HepG2 (cell line): Measurements from ENCODE around the gene FRMD4A. TPM values are rescaled to one million over a fixed set of nuclear protein-coding genes. Genes with fewer than 3 reads are reported as not detected.

Experiments
- ATAC-seq: fragments of 200-7000 bp; cut with Tn5 transposase; 3 replicates; pipeline ENCODE4 v1.9.1; 2020; ENCODE audit warnings: mild to moderate bottlenecking, moderate library complexity
- BruUV-seq: library from RNA; stranded (reverse); fragments of 400-500 nt; replicated peaks from 2 replicates; lab custom pipeline; 2021; lab: Mats Ljungman, UMichigan
- CTCF ChIA-PET: fragments of 300-600 bp; formaldehyde crosslinking; extraction: SDS; loops from one replicate; lab custom pipeline; 2021; ENCODE audit warnings: low total read pairs, inconsistent platforms, low intra/inter-chr PET ratio; lab: Yijun Ruan, JAX
- POLR2A ChIA-PET: fragments of 350-600 bp; sonication (Branson Sonifier 250); formaldehyde crosslinking; loops from one replicate; lab custom pipeline; 2020; ENCODE audit warnings: antibody characterized with exemption, inconsistent platforms; lab: Yijun Ruan, JAX
- DNase-seq: peaks from one replicate; pipeline ENCODE4 v3.0.0-alpha.2; 2015; ENCODE audit warnings: low spot score
- FAIRE-seq: peaks from 3 replicates; lab custom pipeline; 2011; peaks lifted over from hg19 to GRCh38; lab: Jason Lieb, UNC
- H2AFZ ChIP-seq: one replicate; pipeline ENCODE4 v1.6.1; 2011; ENCODE audit warnings: low read length, inconsistent platforms
- H3K27ac ChIP-seq: fragments of 300-600 bp; 3 replicates; pipeline ENCODE4 v1.8.0; 2011; ENCODE audit warnings: mixed run types, mild to moderate bottlenecking, mixed read lengths, low read length, inconsistent platforms; ENCODE audit not compliant: insufficient read depth; ENCODE audit errors: extremely low read length
- H3K27me3 ChIP-seq, 2 experiments: fragments of 200-600 bp in 1 of 2; 2 replicates in 1 of 2; 3 replicates in 1 of 2; pipeline versions ENCODE4 v1.6.0 to v1.8.0; 2011; ENCODE audit warnings: low read length in 2 of 2, mild to moderate bottlenecking in 2 of 2, moderate library complexity in 2 of 2, inconsistent platforms in 1 of 2; ENCODE audit not compliant: insufficient read depth in 2 of 2, control insufficient read depth in 1 of 2
- H3K36me3 ChIP-seq, 2 experiments: fragments of 200-600 bp in 1 of 2; replicated peaks in 1 of 2; 2 replicates in 1 of 2; 3 replicates in 1 of 2; pipeline versions ENCODE4 v1.5.1 to v1.8.0; 2011; ENCODE audit warnings: low read length in 2 of 2, inconsistent platforms in 1 of 2; ENCODE audit not compliant: insufficient read depth in 2 of 2, control insufficient read depth in 1 of 2
- H3K4me1 ChIP-seq: 2 replicates; pipeline ENCODE4 v1.5.1; 2012; ENCODE audit warnings: low read length, inconsistent platforms; ENCODE audit not compliant: insufficient read depth
- H3K4me2 ChIP-seq: 2 replicates; pipeline ENCODE4 v1.6.0; 2011; ENCODE audit warnings: low read depth, low read length, inconsistent platforms
- H3K4me3 ChIP-seq, 3 experiments: fragments of 200-600 bp in 1 of 3; sonication (generic), shearing (Covaris generic) in 1 of 3; replicated peaks in 1 of 3; 2 replicates each; pipeline ENCODE4 v1.5.1; 2011 to 2016; ENCODE audit warnings: low read length in 3 of 3, inconsistent platforms in 2 of 3, low read depth in 2 of 3, mild to moderate bottlenecking in 2 of 3, control low read depth in 1 of 3, mixed read lengths in 1 of 3; ENCODE audit not compliant: insufficient read depth in 1 of 3
- H3K79me2 ChIP-seq: one replicate; pipeline ENCODE4 v1.6.1; 2011; ENCODE audit warnings: low read length, inconsistent platforms; ENCODE audit not compliant: insufficient read depth
- H3K9ac ChIP-seq: 2 replicates; pipeline ENCODE4 v1.6.0; 2011; ENCODE audit warnings: mild to moderate bottlenecking, low read depth, low read length, inconsistent platforms; ENCODE audit not compliant: insufficient read depth
- H3K9me3 ChIP-seq: 2 replicates; pipeline ENCODE4 v1.5.1; 2012; ENCODE audit warnings: mild to moderate bottlenecking, low read length
- H4K20me1 ChIP-seq: 2 replicates; pipeline ENCODE4 v1.6.0; 2011; ENCODE audit warnings: inconsistent platforms, mild to moderate bottlenecking, low read length, moderate library complexity; ENCODE audit not compliant: insufficient read depth
- BCL3 ChIP-seq: sonication (generic); formaldehyde crosslinking; IDR thresholded peaks from 2 replicates; pipeline ENCODE4 v1.5.1; 2020; ENCODE audit warnings: mild to moderate bottlenecking, missing genetic modification reagents, moderate library complexity
- CENPX ChIP-seq: sonication (generic); formaldehyde crosslinking; IDR thresholded peaks from 2 replicates; pipeline ENCODE4 v1.9.0; 2021; ENCODE audit warnings: mild to moderate bottlenecking, missing genetic modification reagents, moderate library complexity
- MTERF4 ChIP-seq: sonication (generic); formaldehyde crosslinking; IDR thresholded peaks from 2 replicates; pipeline ENCODE4 v1.8.0; 2023; ENCODE audit warnings: mild to moderate bottlenecking, missing genetic modification reagents
- NFKB2 ChIP-seq: sonication (generic); formaldehyde crosslinking; IDR thresholded peaks from 2 replicates; pipeline ENCODE4 v1.4.0; 2020; ENCODE audit warnings: missing genetic modification reagents, borderline replicate concordance
- RFXAP ChIP-seq: sonication (generic); formaldehyde crosslinking; IDR thresholded peaks from 2 replicates; pipeline ENCODE4 v1.4.0; 2020; ENCODE audit warnings: missing genetic modification reagents, borderline replicate concordance
- USF2 ChIP-seq, 2 experiments: sonication (generic) in 1 of 2; formaldehyde crosslinking in 1 of 2; IDR thresholded peaks; 2 replicates each; pipeline versions ENCODE4 v1.5.1 to v1.6.1; 2011 to 2020; ENCODE audit warnings: borderline replicate concordance in 1 of 2, low read depth in 1 of 2, low read length in 1 of 2, mild to moderate bottlenecking in 1 of 2, missing genetic modification reagents in 1 of 2, moderate library complexity in 1 of 2
- ZMYM3 ChIP-seq: sonication (generic); formaldehyde crosslinking; IDR thresholded peaks from 2 replicates; pipeline ENCODE4 v1.5.1; 2020; ENCODE audit warnings: mild to moderate bottlenecking, missing genetic modification reagents
- ZNF34 ChIP-seq: sonication (generic); formaldehyde crosslinking; IDR thresholded peaks from 2 replicates; pipeline ENCODE4 v1.4.0; 2020; ENCODE audit warnings: mild to moderate bottlenecking, missing genetic modification reagents, borderline replicate concordance
- ZNF552 ChIP-seq: sonication (generic); formaldehyde crosslinking; IDR thresholded peaks from 2 replicates; pipeline ENCODE4 v1.9.0; 2022; ENCODE audit warnings: missing genetic modification reagents, mild to moderate bottlenecking, borderline replicate concordance
- WGBS: methylation state at CpG from one replicate; pipeline ENCODE4 v1.1.6; 2017; ENCODE audit warnings: low lambda C conversion rate; 5-methylcytosine and 5-hydroxymethylcytosine counted together
- in situ Hi-C: cut with HindIII; loops from 2 replicates; pipeline ENCODE4 v1.10.0; 2017; ENCODE audit warnings: low pct_unique_long_range_greater_than_20kb; ENCODE audit not compliant: extremely low pct_ligation_motif_present
- intact Hi-C: fragments of 100-400 bp; cut with micrococcal nuclease; formaldehyde crosslinking; loops from one replicate; pipeline ENCODE4 v1.10.0; 2022; ENCODE audit not compliant: unreplicated experiment
- polyA plus RNA-seq, 8 experiments: library from polyadenylated mRNA; depleted of rRNA in 3 of 8; stranded (reverse) in 7 of 8; unstranded in 1 of 8; fragments of >200 nt; fragmentation: Illumina TruSeq in 4 of 8; extraction: Trizol in 4 of 8; gene quantifications; 2 replicates each; pipeline versions ENCODE4 v1.2.1 to v1.2.3, GENCODE V29; 2011 to 2016; ENCODE audit warnings: low read depth in 4 of 8, missing spikeins in 1 of 8, mixed read lengths in 1 of 8; ENCODE audit not compliant: insufficient read depth in 1 of 8
- total RNA-seq, 5 experiments: library from RNA; depleted of rRNA; stranded (reverse); fragments of >200 nt; fragmentation: Illumina TruSeq; extraction: Trizol; gene quantifications; 2 replicates each; pipeline ENCODE4 v1.2.3, GENCODE V29; 2016; ENCODE audit warnings: low read depth in 1 of 5
- TF ChIP-seq, protein P1 (sequence below): sonication (generic); formaldehyde crosslinking; IDR thresholded peaks from 2 replicates; pipeline ENCODE4 v1.5.0; 2020; ENCODE audit warnings: missing genetic modification reagents, mild to moderate bottlenecking, borderline replicate concordance
- TF ChIP-seq, protein P2 (sequence below): IDR thresholded peaks from 2 replicates; pipeline ENCODE4 v1.6.1; 2016; ENCODE audit warnings: missing compliant biosample characterization, missing genetic modification reagents, borderline replicate concordance

The FRMD4A gene
- total and polyA plus RNA-seq, 2 of the 13 experiments (the other 11 are each of a cell fraction or from before 2014, with no cell fraction given), result 0.09 to 0.26 TPM

DNA sequence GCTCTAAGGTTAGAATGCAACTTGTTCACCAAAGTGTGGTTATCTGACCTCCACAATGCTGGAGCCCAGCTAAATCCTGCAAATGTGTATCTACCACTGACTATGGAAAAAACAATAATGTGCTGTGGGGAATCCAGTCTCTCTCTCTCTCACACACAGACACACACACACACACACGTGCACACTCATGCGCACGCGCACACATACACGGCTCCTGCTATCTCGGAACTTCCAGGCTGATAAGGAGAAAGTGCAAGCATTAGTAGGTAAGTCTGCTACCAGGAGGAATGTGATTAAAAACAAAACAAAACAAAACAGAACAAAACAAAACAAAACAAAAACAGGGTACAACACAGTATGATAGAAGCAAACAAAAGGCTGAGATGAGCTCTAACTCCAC is 205.2 kb downstream of the FRMD4A start:
- Histone ChIP-seq H3K79me2 (no peaks in the 10 kb centered on the region), H3K9me3 (no peaks in the 10 kb centered on the region), H3K4me1 (no peaks in the 10 kb centered on the region), H3K36me3 (no peaks in the 10 kb centered on the region), H2AFZ (no peak overlapping the region), H3K27ac (no peak overlapping the region), H3K4me2 (no peak overlapping the region), H3K4me3 (no peak overlapping the region), H3K27me3 (peaks cover 1 to 13% of the 10 kb centered on the region in 2 experiments; a peak in 3 of 5 replicates), H4K20me1 (no peaks in the 10 kb centered on the region), H3K9ac (no peak overlapping the region)
- DNase-seq (no peak), FAIRE-seq (no peak), ATAC-seq (no peak)
- in situ Hi-C loops (no loop called here), intact Hi-C loops (no loop called here)
- TF ChIP-seq RFXAP (CRISPR knock-in tag), result no peak
- TF ChIP-seq BCL3, result no peak
- no peak for TF ChIP-seq CENPX (CRISPR knock-in tag)
- no peak for TF ChIP-seq USF2 (IDR thresholded peaks at IDR 0.05; ENCODE audit: low read depth, low read length)
- TF ChIP-seq USF2 (CRISPR knock-in tag; IDR thresholded peaks at IDR 0.05; ENCODE audit: borderline replicate concordance), result no peak
- no peak for TF ChIP-seq MTERF4
- no peak for TF ChIP-seq NFKB2
- TF ChIP-seq ZNF34 (CRISPR knock-in tag), result no peak
- TF ChIP-seq ZMYM3 (CRISPR knock-in tag), result no peak
- TF ChIP-seq, protein P1, sequence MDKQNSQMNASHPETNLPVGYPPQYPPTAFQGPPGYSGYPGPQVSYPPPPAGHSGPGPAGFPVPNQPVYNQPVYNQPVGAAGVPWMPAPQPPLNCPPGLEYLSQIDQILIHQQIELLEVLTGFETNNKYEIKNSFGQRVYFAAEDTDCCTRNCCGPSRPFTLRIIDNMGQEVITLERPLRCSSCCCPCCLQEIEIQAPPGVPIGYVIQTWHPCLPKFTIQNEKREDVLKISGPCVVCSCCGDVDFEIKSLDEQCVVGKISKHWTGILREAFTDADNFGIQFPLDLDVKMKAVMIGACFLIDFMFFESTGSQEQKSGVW (CRISPR knock-in tag), result no peak
- TF ChIP-seq, protein P2, sequence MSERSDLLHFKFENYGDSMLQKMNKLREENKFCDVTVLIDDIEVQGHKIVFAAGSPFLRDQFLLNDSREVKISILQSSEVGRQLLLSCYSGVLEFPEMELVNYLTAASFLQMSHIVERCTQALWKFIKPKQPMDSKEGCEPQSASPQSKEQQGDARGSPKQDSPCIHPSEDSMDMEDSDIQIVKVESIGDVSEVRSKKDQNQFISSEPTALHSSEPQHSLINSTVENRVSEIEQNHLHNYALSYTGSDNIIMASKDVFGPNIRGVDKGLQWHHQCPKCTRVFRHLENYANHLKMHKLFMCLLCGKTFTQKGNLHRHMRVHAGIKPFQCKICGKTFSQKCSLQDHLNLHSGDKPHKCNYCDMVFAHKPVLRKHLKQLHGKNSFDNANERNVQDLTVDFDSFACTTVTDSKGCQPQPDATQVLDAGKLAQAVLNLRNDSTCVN (CRISPR knock-in tag), result no peak
- TF ChIP-seq ZNF552, result no peak
- BruUV-seq, result no TSS peak
- ChIA-PET CTCF (no interaction called here), POLR2A (no interaction called here)
- 71% methylated on average over 6 of the region's 6 CpGs for WGBS
